HCT116 (cell line): ENCODE results near the gene CD9. TPM values are rescaled to one million over a fixed set of nuclear protein-coding genes. Genes with fewer than 3 reads are reported as not detected.

Experiments
- ATAC-seq: fragments of 200-7000 bp; cut with Tn5 transposase; 2 replicates; pipeline ENCODE4 v1.9.1; 2020; ENCODE audit warnings: mild to moderate bottlenecking, moderate library complexity
- BruUV-seq: library from RNA; stranded (reverse); fragments of 400-500 nt; replicated peaks from 2 replicates; lab custom pipeline; 2021; lab: Mats Ljungman, UMichigan
- CTCF ChIA-PET: fragments of 300-600 bp; sonication (Branson Sonifier 250); formaldehyde crosslinking; loops from one replicate; lab custom pipeline; 2021; ENCODE audit warnings: antibody characterized with exemption; lab: Charles Lee
- POLR2A ChIA-PET: fragments of 300-600, 350-600 bp; sonication (Branson Sonifier 250); formaldehyde crosslinking; loops from one replicate; lab custom pipeline; 2021; ENCODE audit warnings: antibody characterized with exemption; lab: Charles Lee
- RAD21 ChIA-PET, 2 experiments: fragments of 300-600 bp; sonication (Branson Sonifier 250); formaldehyde crosslinking; loops; one replicate each; lab custom pipeline; 2023; ENCODE audit warnings: low total read pairs in 2 of 2; ENCODE audit not compliant: uncharacterized antibody in 2 of 2, unreplicated experiment in 2 of 2, low non-redundant PET in 1 of 2; lab: Charles Lee
- DNase-seq: peaks from one replicate; pipeline ENCODE4 v3.0.0-alpha.2; 2010; ENCODE audit warnings: low read depth, low spot score
- H2AFZ ChIP-seq: fragments of 200-600 bp; shearing (Covaris generic), sonication (generic); 2 replicates; pipeline ENCODE4 v1.6.1; 2017; ENCODE audit warnings: low read depth, mixed run types, mixed read lengths, antibody characterized with exemption, low read length; ENCODE audit not compliant: poor library complexity, severe bottlenecking
- H3K27ac ChIP-seq: 2 replicates; pipeline ENCODE4 v1.5.1; 2012; ENCODE audit warnings: low read depth, low read length
- H3K27me3 ChIP-seq: fragments of 200-600 bp; sonication (generic); 2 replicates; pipeline ENCODE4 v1.6.1; 2016; ENCODE audit warnings: mixed run types, low read length, mixed read lengths; ENCODE audit not compliant: insufficient read depth
- H3K36me3 ChIP-seq, 2 experiments: fragments of 200-500 bp in 1 of 2; fragments of 200-600 bp in 1 of 2; sonication (Bioruptor generic) in 1 of 2; sonication (generic) in 1 of 2; 2 replicates each; pipeline versions ENCODE4 v1.5.1 to v1.6.1; 2014 to 2016; ENCODE audit warnings: low read length in 2 of 2, inconsistent platforms in 1 of 2, mixed read lengths in 1 of 2, mixed run types in 1 of 2; ENCODE audit not compliant: insufficient read depth in 2 of 2, control insufficient read depth in 1 of 2
- H3K4me1 ChIP-seq, 2 experiments: fragments of 200-600 bp in 1 of 2; sonication (generic) in 1 of 2; 2 replicates each; pipeline versions ENCODE4 v1.5.1 to v1.6.1; 2012 to 2017; ENCODE audit warnings: low read length in 2 of 2, inconsistent platforms in 1 of 2, mild to moderate bottlenecking in 1 of 2, mixed read lengths in 1 of 2, mixed run types in 1 of 2, moderate library complexity in 1 of 2; ENCODE audit not compliant: insufficient read depth in 2 of 2, control insufficient read depth in 1 of 2
- H3K4me2 ChIP-seq: fragments of 200-600 bp; sonication (generic); 2 replicates; pipeline ENCODE4 v1.6.1; 2017; ENCODE audit warnings: mixed run types, low read length, mixed read lengths
- H3K4me3 ChIP-seq, 2 experiments: fragments of 200-600 bp in 1 of 2; sonication (generic) in 1 of 2; replicated peaks in 1 of 2; 2 replicates each; pipeline ENCODE4 v1.5.1; 2011 to 2016; ENCODE audit warnings: low read length in 2 of 2, control low read depth in 1 of 2, low read depth in 1 of 2, mild to moderate bottlenecking in 1 of 2, mixed read lengths in 1 of 2, mixed run types in 1 of 2
- H3K79me2 ChIP-seq: fragments of 200-600 bp; sonication (generic); 2 replicates; pipeline ENCODE4 v1.6.1; 2017; ENCODE audit warnings: mild to moderate bottlenecking, mixed run types, low read length, moderate library complexity, mixed read lengths; ENCODE audit not compliant: insufficient read depth
- H3K9ac ChIP-seq: fragments of 200-600 bp; sonication (generic); 2 replicates; pipeline ENCODE4 v1.6.1; 2016; ENCODE audit warnings: low read length, mixed read lengths
- H3K9me2 ChIP-seq: fragments of 200-600 bp; sonication (generic), shearing (Covaris generic); 2 replicates; pipeline ENCODE4 v1.6.1; 2017; ENCODE audit warnings: mixed run types, mild to moderate bottlenecking, moderate library complexity; ENCODE audit not compliant: insufficient read depth
- H3K9me3 ChIP-seq, 2 experiments: fragments of 200-500 bp in 1 of 2; fragments of 200-600 bp in 1 of 2; sonication (Bioruptor generic) in 1 of 2; sonication (generic) in 1 of 2; 2 replicates each; pipeline ENCODE4 v1.6.1; 2014 to 2017; ENCODE audit warnings: low read length in 2 of 2, mixed read lengths in 2 of 2, inconsistent platforms in 1 of 2, low read depth in 1 of 2, mild to moderate bottlenecking in 1 of 2, mixed run types in 1 of 2, moderate library complexity in 1 of 2; ENCODE audit not compliant: control insufficient read depth in 1 of 2, insufficient read depth in 1 of 2
- H4K20me1 ChIP-seq: fragments of 200-600 bp; sonication (generic), shearing (Covaris generic); 2 replicates; pipeline ENCODE4 v1.6.1; 2017; ENCODE audit warnings: mixed run types, mild to moderate bottlenecking, moderate library complexity; ENCODE audit not compliant: insufficient read depth
- CBX3 ChIP-seq: IDR thresholded peaks from 2 replicates; pipeline ENCODE4 v1.6.1; 2012; ENCODE audit warnings: low read depth
- CEBPB ChIP-seq: IDR thresholded peaks from 2 replicates; pipeline ENCODE4 v1.6.1; 2012; ENCODE audit warnings: low read depth
- EGR1 ChIP-seq: IDR thresholded peaks from 2 replicates; pipeline ENCODE4 v1.6.1; 2012; ENCODE audit warnings: low read depth
- ELF1 ChIP-seq: IDR thresholded peaks from 2 replicates; pipeline ENCODE4 v1.6.1; 2012; ENCODE audit warnings: low read depth, borderline replicate concordance
- EZH2phosphoT487 ChIP-seq: fragments of 200-600 bp; IDR thresholded peaks from 2 replicates; pipeline ENCODE4 v1.6.1; 2018; ENCODE audit warnings: antibody characterized with exemption, borderline replicate concordance
- FOSL1 ChIP-seq: IDR thresholded peaks from 2 replicates; pipeline ENCODE4 v1.6.1; 2012; ENCODE audit warnings: low read depth
- JUND ChIP-seq: IDR thresholded peaks from 2 replicates; pipeline ENCODE4 v1.6.1; 2012
- POLR2A ChIP-seq: IDR thresholded peaks from 2 replicates; pipeline ENCODE4 v1.7.0; 2011; ENCODE audit warnings: borderline replicate concordance; ENCODE audit not compliant: insufficient read depth, insufficient read length; ENCODE audit errors: extremely low read depth
- POLR2AphosphoS5 ChIP-seq: IDR thresholded peaks from 2 replicates; pipeline ENCODE4 v1.6.1; 2011; ENCODE audit warnings: mild to moderate bottlenecking, low read depth, low read length, moderate library complexity
- RAD21 ChIP-seq: IDR thresholded peaks from 2 replicates; pipeline ENCODE4 v1.6.1; 2012; ENCODE audit warnings: low read depth, mild to moderate bottlenecking
- REST ChIP-seq: IDR thresholded peaks from 2 replicates; pipeline ENCODE4 v1.6.1; 2012; ENCODE audit warnings: low read depth
- SIN3A ChIP-seq: IDR thresholded peaks from 2 replicates; pipeline ENCODE4 v1.6.1; 2012; ENCODE audit warnings: low read depth
- SP1 ChIP-seq: IDR thresholded peaks from 2 replicates; pipeline ENCODE4 v1.6.1; 2012; ENCODE audit warnings: low read depth
- SRF ChIP-seq: IDR thresholded peaks from 2 replicates; pipeline ENCODE4 v1.6.1; 2012; ENCODE audit warnings: low read depth
- TCF7L2 ChIP-seq: IDR thresholded peaks from 2 replicates; pipeline ENCODE4 v1.7.0; 2011; ENCODE audit warnings: borderline replicate concordance, inconsistent platforms; ENCODE audit not compliant: insufficient read depth, insufficient read length; ENCODE audit errors: extremely low read depth
- ZBTB33 ChIP-seq: IDR thresholded peaks from 2 replicates; pipeline ENCODE4 v1.6.1; 2011; ENCODE audit warnings: mild to moderate bottlenecking, low read length, moderate library complexity; ENCODE audit not compliant: insufficient replicate concordance; ENCODE audit errors: extremely low read depth
- intact Hi-C: fragments of 100-400 bp; cut with micrococcal nuclease; formaldehyde crosslinking; loops from 2 replicates; pipeline ENCODE4 v1.10.0; 2022
- total RNA-seq: library from RNA; stranded (reverse); gene quantifications from one replicate; pipeline ENCODE4 v1.2.1, GENCODE V29; 2021; ENCODE audit not compliant: unreplicated experiment
- TF ChIP-seq, protein P1 (sequence below): IDR thresholded peaks from 2 replicates; pipeline ENCODE4 v1.6.1; 2012
- TF ChIP-seq, protein P2 (sequence below), 3 experiments: fragments of 200-600 bp in 1 of 3; sonication (generic) in 1 of 3; IDR thresholded peaks in 2 of 3; conservative IDR thresholded peaks in 1 of 3; 2 replicates each; pipeline ENCODE4 v1.5.1; 2012 to 2017; ENCODE audit warnings: low read depth in 2 of 3, low read length in 2 of 3, antibody characterized with exemption in 1 of 3, borderline replicate concordance in 1 of 3, control low read depth in 1 of 3, mild to moderate bottlenecking in 1 of 3, mixed read lengths in 1 of 3, mixed run types in 1 of 3, moderate library complexity in 1 of 3; ENCODE audit not compliant: insufficient read depth in 1 of 3

CD9 gene
- total RNA-seq, 1 experiment from 2014 or later = 182 TPM

DNA sequence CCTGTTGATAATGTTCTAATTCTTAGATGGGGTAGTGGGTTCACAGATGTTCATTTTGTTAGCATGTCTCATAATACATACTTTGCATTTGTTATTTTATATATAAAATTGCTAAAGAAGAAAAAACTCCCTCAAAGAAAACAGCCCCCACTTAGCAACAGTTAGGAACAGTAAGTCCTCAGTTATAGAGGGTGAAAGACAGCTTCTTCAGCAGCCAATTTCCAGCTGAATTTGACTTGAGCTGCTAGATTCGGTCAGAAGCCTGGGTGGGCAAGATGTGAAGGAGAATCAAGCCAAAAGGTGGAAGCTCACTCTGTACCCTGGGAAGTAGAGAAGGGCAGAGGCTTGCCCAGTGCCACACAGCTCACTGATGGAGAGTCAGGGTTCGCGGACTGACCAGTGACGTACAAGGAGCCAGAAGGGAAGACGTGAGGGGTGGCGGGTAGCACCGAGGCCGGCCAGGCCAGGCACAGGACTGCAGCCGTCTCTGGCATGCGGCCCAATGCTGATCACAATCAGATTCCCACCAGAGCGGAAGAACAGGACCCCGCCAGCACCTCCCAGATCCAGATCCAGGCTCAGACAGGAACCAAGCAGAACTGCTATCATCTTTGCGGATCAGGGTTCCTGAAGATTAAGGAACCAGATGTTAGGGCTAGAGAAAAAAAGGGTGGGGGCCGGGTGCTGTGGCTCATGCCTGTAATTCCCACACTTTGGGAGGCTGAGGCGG lies 45.3 kb upstream of the CD9 start:
- BruUV-seq = no TSS peak
- no peaks in the 10 kb centered on the region for H3K27me3 ChIP-seq
- no peaks in the 10 kb centered on the region for H3K36me3 ChIP-seq
- no peaks in the 10 kb centered on the region for H4K20me1 ChIP-seq
- ATAC-seq (no peak), DNase-seq (no peak)
- no peak overlapping the region for H3K4me2 ChIP-seq
- no peak overlapping the region for H2AFZ ChIP-seq
- TF ChIP-seq POLR2AphosphoS5 = no peak
- TF ChIP-seq TCF7L2 = no peak
- no peak for TF ChIP-seq CEBPB
- TF ChIP-seq SP1 = no peak
- TF ChIP-seq REST = no peak
- no peak for TF ChIP-seq FOSL1
- TF ChIP-seq EGR1 = no peak
- TF ChIP-seq, protein P1, sequence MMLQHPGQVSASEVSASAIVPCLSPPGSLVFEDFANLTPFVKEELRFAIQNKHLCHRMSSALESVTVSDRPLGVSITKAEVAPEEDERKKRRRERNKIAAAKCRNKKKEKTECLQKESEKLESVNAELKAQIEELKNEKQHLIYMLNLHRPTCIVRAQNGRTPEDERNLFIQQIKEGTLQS = no peak
- no peak for TF ChIP-seq EZH2phosphoT487
- no peak for TF ChIP-seq RAD21
- TF ChIP-seq POLR2A = no peak
- TF ChIP-seq JUND = no peak
- TF ChIP-seq, protein P2, sequence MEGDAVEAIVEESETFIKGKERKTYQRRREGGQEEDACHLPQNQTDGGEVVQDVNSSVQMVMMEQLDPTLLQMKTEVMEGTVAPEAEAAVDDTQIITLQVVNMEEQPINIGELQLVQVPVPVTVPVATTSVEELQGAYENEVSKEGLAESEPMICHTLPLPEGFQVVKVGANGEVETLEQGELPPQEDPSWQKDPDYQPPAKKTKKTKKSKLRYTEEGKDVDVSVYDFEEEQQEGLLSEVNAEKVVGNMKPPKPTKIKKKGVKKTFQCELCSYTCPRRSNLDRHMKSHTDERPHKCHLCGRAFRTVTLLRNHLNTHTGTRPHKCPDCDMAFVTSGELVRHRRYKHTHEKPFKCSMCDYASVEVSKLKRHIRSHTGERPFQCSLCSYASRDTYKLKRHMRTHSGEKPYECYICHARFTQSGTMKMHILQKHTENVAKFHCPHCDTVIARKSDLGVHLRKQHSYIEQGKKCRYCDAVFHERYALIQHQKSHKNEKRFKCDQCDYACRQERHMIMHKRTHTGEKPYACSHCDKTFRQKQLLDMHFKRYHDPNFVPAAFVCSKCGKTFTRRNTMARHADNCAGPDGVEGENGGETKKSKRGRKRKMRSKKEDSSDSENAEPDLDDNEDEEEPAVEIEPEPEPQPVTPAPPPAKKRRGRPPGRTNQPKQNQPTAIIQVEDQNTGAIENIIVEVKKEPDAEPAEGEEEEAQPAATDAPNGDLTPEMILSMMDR (IDR thresholded peaks at IDR 0.05 in 2 of 3, conservative IDR thresholded peaks at IDR 0.05 in 1 of 3; ENCODE audit: borderline replicate concordance in 1 of 3, insufficient read depth in 1 of 3, low read depth in 2 of 3, low read length in 2 of 3) = no peak
- TF ChIP-seq ELF1 = no peak
- no peak for TF ChIP-seq ZBTB33
- no peak for TF ChIP-seq SIN3A
- no peak for TF ChIP-seq SRF
- TF ChIP-seq CBX3 = no peak
- no peaks in the 10 kb centered on the region for H3K79me2 ChIP-seq
- RAD21 ChIA-PET = no interaction called here
- H3K27ac ChIP-seq = no peak overlapping the region
- H3K9ac ChIP-seq = no peak overlapping the region
- H3K4me1 ChIP-seq = peaks cover 2 to 3% of the 10 kb centered on the region in 2 experiments; a peak in 1 of 4 replicates
- no peak overlapping the region for H3K4me3 ChIP-seq
- H3K9me3 ChIP-seq = no peaks in the 10 kb centered on the region
- intact Hi-C loops = no loop called here
- CTCF ChIA-PET = interaction anchor here (1.2 kb wide), 1 partner anchor 41 kb away, joined by 3 read pairs; no protein-coding TSS in a partner anchor
- POLR2A ChIA-PET = no interaction called here
- no peaks in the 10 kb centered on the region for H3K9me2 ChIP-seq
